ENCODE results near the gene CFDP1. TPM values are rescaled to one million over a fixed set of nuclear protein-coding genes. Genes with fewer than 3 reads are reported as not detected.

The CFDP1 gene
- total and polyA plus RNA-seq, 3 experiments from 2014 or later, result 33.8 to 39.1 (median 34.2) TPM

- H3K27me3 Mint-ChIP-seq, result peaks cover 30 to 39% of the 10 kb centered on the region in 2 donors
- Histone ChIP-seq H3K4me3 (ENCODE audit: low read length) (no peak overlapping the region), H3K27ac (ENCODE audit: low read depth, low read length) (no peak overlapping the region), H3K36me3 (ENCODE audit: insufficient read depth, low read length) (no peaks in the 10 kb centered on the region), H3K4me1 (ENCODE audit: insufficient read depth, low read length) (no peaks in the 10 kb centered on the region), H3K9me3 (ENCODE audit: low read length) (no peaks in the 10 kb centered on the region), H3K27me3 (ENCODE audit: insufficient read depth, low read length, poor library complexity, severe bottlenecking) (peaks cover 20% of the 10 kb centered on the region)
- H3K4me3 Mint-ChIP-seq, result no peak overlapping the region
- ChIA-PET CTCF (interaction anchor here (1.6 kb wide), 1 partner anchor 34 kb away, joined by 6 read pairs; no protein-coding TSS in a partner anchor), POLR2A (no interaction called here)
- DNase-seq, result no peak
- no peak overlapping the region for H3K27ac Mint-ChIP-seq
- H3K4me1 Mint-ChIP-seq, result peaks cover 4 to 12% (median 9%) of the 10 kb centered on the region in 3 donors
- H3K9me3 Mint-ChIP-seq, result peaks cover 0 to 1% (median 0%) of the 10 kb centered on the region in 5 donors
- no peaks in the 10 kb centered on the region for H3K36me3 Mint-ChIP-seq
These were observed 165.6 kb downstream of the CFDP1 start for GRCh38 chr16:75267631-75268264.

GRCh38 chr16:75266738-75267630 lies 166.3 kb downstream of the CFDP1 start:
- Histone ChIP-seq H3K27ac (ENCODE audit: low read depth, low read length) (no peak overlapping the region), H3K27me3 (ENCODE audit: insufficient read depth, low read length, poor library complexity, severe bottlenecking) (peaks cover 20% of the 10 kb centered on the region), H3K4me3 (ENCODE audit: low read length) (no peak overlapping the region), H3K36me3 (ENCODE audit: insufficient read depth, low read length) (no peaks in the 10 kb centered on the region), H3K4me1 (ENCODE audit: insufficient read depth, low read length) (no peaks in the 10 kb centered on the region), H3K9me3 (ENCODE audit: low read length) (no peaks in the 10 kb centered on the region)
- Mint-ChIP-seq H3K36me3 (no peaks in the 10 kb centered on the region), H3K27me3 (peaks cover 33 to 46% of the 10 kb centered on the region in 2 donors), H3K4me3 (peak overlapping the region in 5 of 7 donors; percentile 67 to 81 (median 76)), H3K4me1 (peaks cover 4 to 12% (median 9%) of the 10 kb centered on the region in 3 donors), H3K9me3 (peaks cover 0 to 1% (median 0%) of the 10 kb centered on the region in 5 donors), H3K27ac (peak overlapping the region in 1 of 8 donors; percentile 32)
- DNase-seq, result no peak
- ChIA-PET CTCF (interaction anchor here (1.6 to 1.7 kb wide), 2 partner anchors 12 to 33 kb away, joined by 3 to 6 read pairs; no protein-coding TSS in a partner anchor), POLR2A (no interaction called here)

- Mint-ChIP-seq H3K36me3 (no peaks in the 10 kb centered on the region), H3K9me3 (peaks cover 0 to 1% (median 0%) of the 10 kb centered on the region in 5 donors), H3K27me3 (peaks cover 34 to 46% of the 10 kb centered on the region in 2 donors), H3K4me3 (peak overlapping the region in 6 of 7 donors; percentile 67 to 88 (median 76)), H3K27ac (peak overlapping the region in 1 of 8 donors; percentile 32), H3K4me1 (peaks cover 4 to 12% (median 9%) of the 10 kb centered on the region in 3 donors)
- no peaks in the 10 kb centered on the region for H3K36me3 ChIP-seq (ENCODE audit: insufficient read depth, low read length)
- peaks cover 20% of the 10 kb centered on the region for H3K27me3 ChIP-seq (ENCODE audit: insufficient read depth, low read length, poor library complexity, severe bottlenecking)
- CTCF ChIA-PET, result interaction anchor here (1.0 to 1.7 kb wide), 2 partner anchors 13 to 32 kb away, joined by 3 read pairs; no protein-coding TSS in a partner anchor
- no peaks in the 10 kb centered on the region for H3K9me3 ChIP-seq (ENCODE audit: low read length)
- no peak for DNase-seq
- H3K4me1 ChIP-seq (ENCODE audit: insufficient read depth, low read length), result no peaks in the 10 kb centered on the region
- no peak overlapping the region for H3K4me3 ChIP-seq (ENCODE audit: low read length)
- H3K27ac ChIP-seq (ENCODE audit: low read depth, low read length), result no peak overlapping the region
- POLR2A ChIA-PET, result no interaction called here
These were observed 167.2 kb downstream of the CFDP1 start for GRCh38 chr16:75265911-75266701.

GRCh38 chr16:75264999-75265910 lies 168.0 kb downstream of the CFDP1 start:
- Histone ChIP-seq H3K4me1 (ENCODE audit: insufficient read depth, low read length) (no peaks in the 10 kb centered on the region), H3K27ac (ENCODE audit: low read depth, low read length) (peak overlapping the region; percentile 51), H3K36me3 (ENCODE audit: insufficient read depth, low read length) (no peaks in the 10 kb centered on the region), H3K4me3 (ENCODE audit: low read length) (peak overlapping the region; percentile 26), H3K27me3 (ENCODE audit: insufficient read depth, low read length, poor library complexity, severe bottlenecking) (peaks cover 20% of the 10 kb centered on the region), H3K9me3 (ENCODE audit: low read length) (no peaks in the 10 kb centered on the region)
- no peaks in the 10 kb centered on the region for H3K36me3 Mint-ChIP-seq
- CTCF ChIA-PET, result interaction anchor here (1.0 to 1.7 kb wide), 2 partner anchors 14 to 32 kb away, joined by 3 read pairs; no protein-coding TSS in a partner anchor
- POLR2A ChIA-PET, result no interaction called here
- DNase-seq, result no peak
- H3K9me3 Mint-ChIP-seq, result peaks cover 0 to 1% (median 0%) of the 10 kb centered on the region in 5 donors
- peaks cover 4 to 12% (median 9%) of the 10 kb centered on the region in 3 donors for H3K4me1 Mint-ChIP-seq
- H3K27me3 Mint-ChIP-seq, result peaks cover 31 to 51% of the 10 kb centered on the region in 2 donors
- H3K27ac Mint-ChIP-seq, result no peak overlapping the region
- peak overlapping the region; percentile 27 to 73 (median 52) for H3K4me3 Mint-ChIP-seq

- H3K36me3 Mint-ChIP-seq, result no peaks in the 10 kb centered on the region
- no peak overlapping the region for H3K27ac ChIP-seq (ENCODE audit: low read depth, low read length)
- H3K27ac Mint-ChIP-seq, result no peak overlapping the region
- DNase-seq, result no peak
- peak overlapping the region; percentile 46 to 88 (median 60) for H3K4me3 Mint-ChIP-seq
- CTCF ChIA-PET, result no interaction called here
- no peaks in the 10 kb centered on the region for H3K4me1 ChIP-seq (ENCODE audit: insufficient read depth, low read length)
- no peaks in the 10 kb centered on the region for H3K36me3 ChIP-seq (ENCODE audit: insufficient read depth, low read length)
- H3K27me3 ChIP-seq (ENCODE audit: insufficient read depth, low read length, poor library complexity, severe bottlenecking), result peaks cover 20% of the 10 kb centered on the region
- peaks cover 4 to 12% (median 9%) of the 10 kb centered on the region in 3 donors for H3K4me1 Mint-ChIP-seq
- H3K4me3 ChIP-seq (ENCODE audit: low read length), result no peak overlapping the region
- H3K27me3 Mint-ChIP-seq, result peaks cover 30 to 47% of the 10 kb centered on the region in 2 donors
- peaks cover 0 to 1% (median 0%) of the 10 kb centered on the region in 5 donors for H3K9me3 Mint-ChIP-seq
- H3K9me3 ChIP-seq (ENCODE audit: low read length), result no peaks in the 10 kb centered on the region
- POLR2A ChIA-PET, result no interaction called here
These were observed 168.8 kb downstream of the CFDP1 start for GRCh38 chr16:75264457-75264998.

GRCh38 chr16:75263963-75264445 lies 169.3 kb downstream of the CFDP1 start:
- DNase-seq, result no peak
- ChIA-PET CTCF (no interaction called here), POLR2A (no interaction called here)
- H3K9me3 ChIP-seq (ENCODE audit: low read length), result no peaks in the 10 kb centered on the region
- H3K4me1 ChIP-seq (ENCODE audit: insufficient read depth, low read length), result no peaks in the 10 kb centered on the region
- H3K27me3 ChIP-seq (ENCODE audit: insufficient read depth, low read length, poor library complexity, severe bottlenecking), result peaks cover 20% of the 10 kb centered on the region
- H3K27ac ChIP-seq (ENCODE audit: low read depth, low read length), result no peak overlapping the region
- Mint-ChIP-seq H3K4me3 (peak overlapping the region; percentile 46 to 88 (median 60)), H3K27ac (no peak overlapping the region), H3K27me3 (peaks cover 35 to 48% of the 10 kb centered on the region in 2 donors), H3K9me3 (peaks cover 0 to 1% (median 0%) of the 10 kb centered on the region in 5 donors), H3K4me1 (peaks cover 4 to 12% (median 9%) of the 10 kb centered on the region in 3 donors), H3K36me3 (no peaks in the 10 kb centered on the region)
- no peak overlapping the region for H3K4me3 ChIP-seq (ENCODE audit: low read length)
- no peaks in the 10 kb centered on the region for H3K36me3 ChIP-seq (ENCODE audit: insufficient read depth, low read length)

Data from CD8-positive, alpha-beta memory T cell (primary cell).